ENCODE data around the gene VAV3.

- TF ChIP-seq CTCF (IDR thresholded peaks at IDR 0.05 in 8 of 11, conservative IDR thresholded peaks at IDR 0.05 in 3 of 11), result no peak
- TF ChIP-seq POLR2AphosphoS5 (IDR thresholded peaks at IDR 0.05), result no peak
Observed at GRCh38 chr1:107851418-107851817, 113.6 kb downstream of the VAV3 start.

All from spleen (tissue), 7 donors.